ENCODE measurements around the gene TIGD2. TPM values are rescaled to one million over a fixed set of nuclear protein-coding genes. Genes with fewer than 3 reads are reported as not detected.
A peak's percentile ranks its signal among the peaks of the same experiment; 100 is the strongest.

TIGD2 gene
- total RNA-seq, 2 experiments from 2014 or later: 3.3 to 3.9 TPM

- intact Hi-C loops (cut with DNase I, micrococcal nuclease): no loop called here
- ChIA-PET CTCF (no interaction called here), POLR2A (no interaction called here)
- no peak overlapping the region for H3K27ac ChIP-seq (ENCODE audit: low read depth in 1 of 2, low read length in 2 of 2)
- no peaks in the 10 kb centered on the region for H3K36me3 ChIP-seq (ENCODE audit: insufficient read depth, low read length)
- no peaks in the 10 kb centered on the region for H3K4me1 ChIP-seq (ENCODE audit: insufficient read depth, low read length)
- no peaks in the 10 kb centered on the region for H3K36me3 Mint-ChIP-seq (ENCODE audit: low read depth)
- no peaks in the 10 kb centered on the region for H3K9me3 ChIP-seq (ENCODE audit: control insufficient read depth in 1 of 2, insufficient read depth in 1 of 2, low read length in 2 of 2)
- no peak overlapping the region for H3K4me3 Mint-ChIP-seq
- no peaks in the 10 kb centered on the region for H3K9me3 Mint-ChIP-seq
- ATAC-seq (ENCODE audit: poor library complexity) (no peak), DNase-seq (no peak)
- H3K4me3 ChIP-seq (ENCODE audit: low read length): no peak overlapping the region
- no peaks in the 10 kb centered on the region for H3K4me1 Mint-ChIP-seq (ENCODE audit: low read depth)
- H3K27ac Mint-ChIP-seq: no peak overlapping the region
- peaks cover 0 to 4% of the 10 kb centered on the region in 2 experiments for H3K27me3 ChIP-seq (ENCODE audit: control insufficient read depth in 1 of 2, insufficient read depth in 2 of 2, low read length in 2 of 2)
- H3K27me3 Mint-ChIP-seq: peaks cover 8% of the 10 kb centered on the region
- peak; percentile 24 for TF ChIP-seq CTCF (IDR thresholded peaks at IDR 0.05)
Observed at GRCh38 chr4:89164400-89164799, 53.1 kb downstream of the TIGD2 start.

Other genes starting within 250 kb of the TIGD2 start
- 10 to 100 TPM in 1 of 2 experiments, 1 to 10 TPM in 1; 9.6 to 10.2 TPM for gene FAM13A, start 54.3 kb upstream of the TIGD2 start, total RNA-seq
- 10 to 100 TPM; 46.4 TPM for gene GPRIN3, start 196.3 kb downstream of the TIGD2 start, total RNA-seq